Measurements from ENCODE around the gene SPATC1L. TPM values are rescaled to one million over a fixed set of nuclear protein-coding genes. Genes with fewer than 3 reads are reported as not detected.
"Not testable (repeated sequence)": the region's sequence is repeated elsewhere in the genome, so short reads cannot be mapped to it uniquely, and the experiment has no call there.

The SPATC1L gene
- polyA plus RNA-seq, 1 experiment = 8.4 TPM

GRCh38 chr21:46205166-46205565 lies 20.9 kb upstream of the SPATC1L start:
- POLR2A ChIA-PET = no interaction called here
- Histone ChIP-seq H3K4me3 (ENCODE audit: low read depth, low read length) (no peak overlapping the region), H3K27me3 (ENCODE audit: control insufficient read depth, insufficient read depth, low read length) (no peaks in the 10 kb centered on the region), H3K36me3 (ENCODE audit: control insufficient read depth, insufficient read depth, low read length) (peaks cover 33% of the 10 kb centered on the region)
- TF ChIP-seq, protein P1, sequence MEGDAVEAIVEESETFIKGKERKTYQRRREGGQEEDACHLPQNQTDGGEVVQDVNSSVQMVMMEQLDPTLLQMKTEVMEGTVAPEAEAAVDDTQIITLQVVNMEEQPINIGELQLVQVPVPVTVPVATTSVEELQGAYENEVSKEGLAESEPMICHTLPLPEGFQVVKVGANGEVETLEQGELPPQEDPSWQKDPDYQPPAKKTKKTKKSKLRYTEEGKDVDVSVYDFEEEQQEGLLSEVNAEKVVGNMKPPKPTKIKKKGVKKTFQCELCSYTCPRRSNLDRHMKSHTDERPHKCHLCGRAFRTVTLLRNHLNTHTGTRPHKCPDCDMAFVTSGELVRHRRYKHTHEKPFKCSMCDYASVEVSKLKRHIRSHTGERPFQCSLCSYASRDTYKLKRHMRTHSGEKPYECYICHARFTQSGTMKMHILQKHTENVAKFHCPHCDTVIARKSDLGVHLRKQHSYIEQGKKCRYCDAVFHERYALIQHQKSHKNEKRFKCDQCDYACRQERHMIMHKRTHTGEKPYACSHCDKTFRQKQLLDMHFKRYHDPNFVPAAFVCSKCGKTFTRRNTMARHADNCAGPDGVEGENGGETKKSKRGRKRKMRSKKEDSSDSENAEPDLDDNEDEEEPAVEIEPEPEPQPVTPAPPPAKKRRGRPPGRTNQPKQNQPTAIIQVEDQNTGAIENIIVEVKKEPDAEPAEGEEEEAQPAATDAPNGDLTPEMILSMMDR (IDR thresholded peaks at IDR 0.05; ENCODE audit: insufficient read depth, low read depth, low read length) = no peak
- CTCF ChIA-PET = no interaction called here
- DNase-seq (ENCODE audit: low read depth) = no peak

GRCh38 chr21:46203203-46203600 lies 18.9 kb upstream of the SPATC1L start:
- POLR2A ChIA-PET = no interaction called here
- no peaks in the 10 kb centered on the region for H3K27me3 ChIP-seq (ENCODE audit: control insufficient read depth, insufficient read depth, low read length)
- TF ChIP-seq, protein P1 (IDR thresholded peaks at IDR 0.05; ENCODE audit: insufficient read depth, low read depth, low read length) = no peak
- H3K4me3 ChIP-seq (ENCODE audit: low read depth, low read length) = no peak overlapping the region
- H3K36me3 ChIP-seq (ENCODE audit: control insufficient read depth, insufficient read depth, low read length) = peaks cover 23% of the 10 kb centered on the region
- CTCF ChIA-PET = interaction anchor here (0.8 kb wide), 1 partner anchor 50 kb away, joined by 3 read pairs; no protein-coding TSS in a partner anchor
- DNase-seq (ENCODE audit: low read depth) = no peak

GRCh38 chr21:46202592-46203202 lies 18.4 kb upstream of the SPATC1L start:
- CTCF ChIA-PET = interaction anchor here (0.8 kb wide), 1 partner anchor 49 kb away, joined by 3 read pairs; no protein-coding TSS in a partner anchor
- Histone ChIP-seq H3K36me3 (ENCODE audit: control insufficient read depth, insufficient read depth, low read length) (peaks cover 19% of the 10 kb centered on the region), H3K27me3 (ENCODE audit: control insufficient read depth, insufficient read depth, low read length) (no peaks in the 10 kb centered on the region), H3K4me3 (ENCODE audit: low read depth, low read length) (no peak overlapping the region)
- POLR2A ChIA-PET = no interaction called here
- no peak for DNase-seq (ENCODE audit: low read depth)
- TF ChIP-seq, protein P1 (IDR thresholded peaks at IDR 0.05; ENCODE audit: insufficient read depth, low read depth, low read length) = no peak

- H3K4me3 ChIP-seq (ENCODE audit: low read depth, low read length); H3K27me3 ChIP-seq (ENCODE audit: control insufficient read depth, insufficient read depth, low read length); CTCF ChIA-PET; DNase-seq (ENCODE audit: low read depth); POLR2A ChIA-PET: not testable (repeated sequence)
- H3K36me3 ChIP-seq (ENCODE audit: control insufficient read depth, insufficient read depth, low read length) = peaks cover 14% of the 10 kb centered on the region
Measured at GRCh38 chr21:46200877-46201803, 16.9 kb upstream of the SPATC1L start.

DNA sequence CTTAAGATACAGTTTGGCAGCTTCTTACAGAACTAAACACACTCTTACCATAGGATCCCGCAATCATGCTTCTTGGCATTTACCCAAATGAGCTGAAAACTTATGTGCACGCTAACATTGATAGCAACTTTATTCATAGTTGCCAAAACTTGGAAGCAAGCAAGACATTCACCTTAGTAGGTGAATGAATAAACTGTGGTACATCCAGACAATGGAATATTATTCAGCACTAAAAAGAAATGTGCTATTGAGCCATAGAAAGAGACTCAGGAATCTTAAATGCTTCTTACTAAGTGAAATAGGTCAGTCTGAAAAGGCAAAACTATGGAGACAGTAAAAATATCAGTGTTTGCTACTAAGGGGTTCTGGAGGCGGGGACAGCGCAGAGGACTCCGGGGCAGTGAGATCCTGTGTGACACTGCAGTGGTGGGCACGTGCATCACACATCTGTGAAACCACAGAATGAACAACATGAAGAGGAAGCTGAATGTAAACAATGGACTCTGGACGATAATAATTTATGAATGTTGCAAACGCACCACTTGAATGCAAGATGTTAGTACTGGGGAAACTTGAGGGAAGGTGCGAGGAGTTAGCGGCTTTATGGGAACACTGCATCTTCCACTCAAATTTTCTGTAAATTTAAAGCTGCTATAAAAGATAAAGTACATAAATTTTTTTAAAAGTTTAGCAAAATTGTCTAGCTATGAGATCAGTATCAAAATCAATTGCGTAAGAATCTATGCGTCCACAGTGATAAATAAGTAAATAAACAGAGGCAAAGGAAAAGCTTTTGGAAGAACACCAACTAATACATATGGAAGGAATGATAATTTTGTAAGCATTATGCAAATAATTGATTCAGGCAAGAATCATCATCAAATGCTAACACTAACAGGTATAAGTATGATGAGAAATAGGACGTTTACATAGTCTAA lies 15.4 kb upstream of the SPATC1L start:
- Histone ChIP-seq H3K36me3 (ENCODE audit: control insufficient read depth, insufficient read depth, low read length) (peaks cover 12% of the 10 kb centered on the region), H3K4me3 (ENCODE audit: low read depth, low read length) (no peak overlapping the region), H3K27me3 (ENCODE audit: control insufficient read depth, insufficient read depth, low read length) (no peaks in the 10 kb centered on the region)
- no peak for DNase-seq (ENCODE audit: low read depth)
- POLR2A ChIA-PET = no interaction called here
- CTCF ChIA-PET = interaction anchor here (1.0 kb wide), 1 partner anchor 46 kb away, joined by 5 read pairs; no protein-coding TSS in a partner anchor
- TF ChIP-seq, protein P1 (IDR thresholded peaks at IDR 0.05; ENCODE audit: insufficient read depth, low read depth, low read length) = no peak

Data from BJ (cell line).